GM18520 (cell line): Measurements from ENCODE around the gene ANTXR1.
"Not testable (repeated sequence)": the region's sequence is repeated elsewhere in the genome, so short reads cannot be mapped to it uniquely, and the experiment has no call there.

Experiments used
- ATAC-seq: cut with Tn5 transposase; IDR thresholded peaks from one replicate; pipeline ENCODE4 v1.9.1; 2021; ENCODE audit not compliant: unreplicated experiment

ANTXR1 gene

DNA sequence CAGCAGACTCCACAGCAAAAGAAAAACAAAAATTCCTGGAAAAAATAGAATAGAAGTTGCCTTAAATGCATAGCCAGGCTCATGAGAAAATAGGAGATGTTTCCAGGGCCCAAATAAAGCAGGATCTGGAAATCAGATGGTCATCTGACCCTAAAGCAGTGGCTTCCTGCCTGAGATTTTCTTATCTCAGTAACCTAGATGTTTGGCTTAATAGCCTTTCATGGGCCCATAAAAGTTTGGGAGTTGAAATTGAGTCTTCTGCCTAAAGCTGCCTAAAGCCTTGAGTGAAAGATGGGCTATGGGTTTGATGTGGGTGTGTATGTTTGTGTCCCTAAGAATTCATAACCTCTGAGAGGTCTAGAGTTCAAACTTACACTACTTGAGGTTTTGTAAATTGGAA, 149.1 kb downstream of the ANTXR1 start:
- no peak for ATAC-seq

DNA sequence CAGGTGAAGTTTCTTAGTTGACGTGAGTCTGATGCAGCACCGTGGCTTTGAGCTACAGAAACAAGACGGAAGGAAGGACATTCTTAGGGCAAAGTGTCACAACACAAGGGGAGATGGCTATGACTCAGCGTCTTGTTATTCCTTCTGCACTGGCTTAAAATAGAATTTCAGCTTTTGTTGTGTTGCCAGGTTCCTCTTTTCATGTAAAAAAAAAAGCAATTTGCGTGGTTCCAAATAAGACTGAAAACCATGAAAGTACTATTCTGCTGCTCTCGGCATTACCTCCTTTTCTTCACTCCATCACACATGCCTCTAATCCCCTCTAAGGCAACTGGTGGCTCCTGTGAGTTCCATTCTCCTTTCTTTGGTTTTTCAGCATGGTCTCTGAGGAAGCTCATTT, 150.1 kb downstream of the ANTXR1 start:
- no peak for ATAC-seq

DNA sequence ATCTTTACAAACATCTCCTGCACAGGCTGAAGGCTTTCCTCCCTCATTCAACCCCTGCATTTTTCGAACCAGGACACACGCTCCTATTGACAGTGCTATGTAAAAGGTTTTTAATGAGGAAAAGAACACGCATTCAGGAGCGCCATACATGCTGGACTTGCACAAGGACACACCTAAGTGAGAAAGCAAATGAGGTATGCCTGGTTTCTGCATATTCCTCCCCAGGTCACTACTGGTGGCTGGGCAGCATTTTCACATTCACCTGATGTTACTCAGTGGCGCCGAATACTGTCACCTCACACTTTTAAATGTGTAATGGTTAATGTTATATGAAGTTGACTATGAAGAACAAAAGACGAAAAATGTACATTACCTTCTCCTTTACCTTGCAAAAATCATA, 150.6 kb downstream of the ANTXR1 start:
- ATAC-seq = no peak

DNA sequence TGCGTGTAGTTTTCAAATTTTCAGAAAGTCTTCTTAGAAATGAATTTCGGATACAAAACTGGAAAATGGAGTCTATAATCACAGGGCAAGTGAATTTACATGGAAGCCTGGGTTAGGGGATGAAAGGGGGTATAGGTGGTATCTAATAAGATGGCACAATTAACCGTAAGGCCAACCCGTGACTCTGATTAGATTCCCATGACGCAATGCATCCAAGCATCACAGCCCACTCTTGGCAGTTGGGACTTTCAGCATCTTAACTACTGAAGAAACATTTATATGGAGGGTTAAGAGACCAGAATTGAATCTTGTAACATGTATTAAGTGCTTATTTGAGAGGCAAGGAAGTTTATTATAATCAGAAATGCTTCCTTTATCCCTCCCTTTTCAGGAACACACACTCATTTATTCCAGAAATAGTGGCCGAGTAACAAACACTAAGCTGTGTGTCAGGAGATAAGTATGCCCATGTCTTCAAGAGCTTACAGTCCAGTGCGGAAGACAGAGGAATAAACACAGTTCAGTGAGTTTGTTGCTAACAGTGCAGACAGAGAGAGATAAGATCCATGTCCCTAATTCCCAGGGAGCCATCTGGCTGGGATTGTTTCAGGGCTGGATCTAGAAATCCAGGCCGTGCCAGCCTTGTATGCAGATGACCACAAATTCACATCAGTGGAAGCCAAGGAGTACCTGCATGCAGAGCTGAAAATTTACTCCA, 151.2 kb downstream of the ANTXR1 start:
- ATAC-seq = no peak

DNA sequence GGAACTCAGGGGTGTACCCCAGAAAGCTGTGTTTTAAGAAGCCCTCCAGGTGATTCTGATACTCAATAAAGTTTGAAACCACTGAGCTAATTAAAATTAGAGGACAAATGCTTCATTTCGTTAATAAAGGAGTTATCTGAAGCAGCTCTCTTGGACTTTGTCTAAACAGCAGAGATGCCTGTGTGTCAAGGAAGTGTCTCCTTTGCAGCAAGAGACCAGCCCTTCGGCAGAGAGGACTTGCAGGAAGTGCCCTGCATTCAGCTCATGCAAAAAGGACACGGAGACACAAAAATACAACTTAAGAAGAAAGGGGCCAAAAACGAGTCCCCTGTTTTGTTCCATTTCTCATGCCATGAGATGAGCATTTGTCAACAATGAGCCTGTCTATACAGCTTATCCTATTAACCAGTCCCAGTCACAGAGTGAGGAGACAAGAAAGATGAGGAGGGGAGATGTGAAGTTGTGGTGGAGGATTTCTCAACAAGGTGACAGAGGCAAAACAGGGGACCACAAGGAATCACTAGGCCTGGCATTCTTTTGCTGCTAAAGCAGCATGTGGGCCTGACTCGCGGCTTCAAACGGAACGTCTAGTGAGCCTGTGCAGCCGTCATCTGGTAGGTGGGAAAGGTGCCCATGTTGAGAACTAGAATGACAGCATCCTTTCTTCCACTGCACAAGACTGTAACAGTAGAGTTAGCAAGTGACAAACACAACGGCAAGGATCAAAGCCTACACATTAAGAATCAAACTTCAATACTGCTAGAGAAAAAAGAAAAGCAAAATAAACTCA, 152.3 kb downstream of the ANTXR1 start:
- no peak for ATAC-seq

DNA sequence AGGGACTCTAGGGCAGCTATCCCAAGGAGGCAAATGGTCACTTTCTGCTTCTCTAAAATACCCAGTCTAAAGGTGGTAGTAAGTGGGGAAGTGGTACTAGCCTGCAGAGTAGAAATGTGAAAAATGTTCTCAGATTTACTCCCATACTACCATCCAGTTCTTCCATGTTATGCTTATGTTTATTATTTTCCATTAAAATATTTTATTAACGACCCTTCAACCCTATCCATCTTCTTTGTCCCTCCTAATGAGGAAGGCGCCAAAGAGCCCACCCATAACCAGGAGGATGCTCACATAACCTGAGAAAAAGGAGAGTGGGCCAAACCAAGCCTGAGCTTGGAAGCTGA, 153.5 kb downstream of the ANTXR1 start:
- no peak for ATAC-seq

DNA sequence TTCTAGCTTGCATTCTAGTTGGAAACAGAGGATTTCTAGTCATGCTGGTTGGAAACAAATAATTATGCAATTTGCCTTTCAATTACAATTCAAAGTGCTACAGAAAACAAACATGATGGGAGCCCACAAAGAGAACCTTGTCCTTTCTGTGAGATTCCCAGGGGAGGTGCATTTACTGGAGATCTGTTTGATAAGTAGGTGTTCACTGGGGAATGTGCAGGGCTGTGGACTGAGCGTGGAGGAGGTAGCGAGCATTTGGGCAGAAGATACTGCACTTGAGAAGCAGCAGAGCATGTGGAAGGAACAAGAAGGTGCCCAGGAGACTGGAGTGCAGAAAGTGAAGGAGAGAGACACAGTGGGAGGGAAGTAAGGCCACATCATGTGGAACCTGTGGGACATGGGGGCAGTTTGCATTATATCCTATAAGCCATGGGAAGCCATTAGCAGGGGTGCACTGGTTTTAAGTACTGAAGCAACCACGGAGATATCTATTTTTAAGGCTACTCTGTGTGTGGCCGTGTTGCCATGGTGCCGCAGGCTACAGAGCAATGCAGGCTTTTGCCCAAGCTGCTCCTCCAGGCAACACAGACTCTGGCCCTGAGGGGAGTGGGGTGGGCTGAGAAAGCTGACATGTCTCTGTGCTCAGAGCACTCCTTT, 154.0 kb downstream of the ANTXR1 start:
- ATAC-seq = no peak

DNA sequence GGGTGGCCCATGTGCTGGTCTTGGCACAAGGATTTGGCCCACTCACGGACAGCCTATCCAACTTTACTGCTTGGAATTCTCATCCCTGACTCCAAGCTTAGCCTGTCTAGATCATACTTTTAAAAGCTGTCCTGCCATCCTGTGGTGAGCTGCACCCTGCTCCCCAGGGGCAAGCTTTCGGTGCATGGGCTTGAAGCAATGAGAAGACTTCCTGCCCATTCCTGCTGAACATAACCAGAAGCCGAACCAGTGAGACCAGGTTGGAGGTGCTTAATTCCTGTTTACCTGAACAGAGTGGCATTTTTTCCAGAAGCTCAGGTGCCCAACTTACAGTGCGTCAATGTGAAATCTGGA, 154.5 kb downstream of the ANTXR1 start:
- ATAC-seq = no peak

DNA sequence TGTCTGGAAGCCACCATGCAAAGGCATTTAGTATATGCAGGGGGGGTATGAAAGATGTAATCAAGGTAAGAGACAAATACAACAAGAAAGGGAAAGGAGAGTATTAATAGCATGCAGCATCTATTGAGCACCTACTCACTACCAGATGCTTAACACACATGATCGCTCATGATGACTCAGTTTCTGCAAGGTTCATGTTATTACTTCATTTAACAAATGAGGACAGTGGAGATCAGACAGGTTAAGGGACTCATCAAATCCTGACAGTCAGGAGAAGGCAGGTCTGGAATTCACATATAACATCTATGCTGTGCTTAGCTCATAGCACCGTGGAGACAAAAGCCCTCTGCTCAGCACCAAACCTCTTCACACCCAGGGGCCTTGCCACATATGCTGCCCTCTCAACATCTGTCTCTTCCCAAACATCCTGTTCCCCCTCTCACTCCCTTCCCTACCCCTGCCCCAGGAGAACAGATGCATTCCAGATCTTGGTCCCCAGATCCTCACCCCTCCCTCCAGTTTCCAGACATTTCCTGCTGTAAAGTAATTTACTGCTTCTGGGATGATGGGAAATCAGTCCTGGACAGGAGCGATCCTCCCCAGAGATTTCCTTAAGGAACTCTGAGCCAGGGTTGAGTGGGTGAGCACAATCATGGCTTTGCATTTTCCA, 155.3 kb downstream of the ANTXR1 start:
- ATAC-seq = no peak

DNA sequence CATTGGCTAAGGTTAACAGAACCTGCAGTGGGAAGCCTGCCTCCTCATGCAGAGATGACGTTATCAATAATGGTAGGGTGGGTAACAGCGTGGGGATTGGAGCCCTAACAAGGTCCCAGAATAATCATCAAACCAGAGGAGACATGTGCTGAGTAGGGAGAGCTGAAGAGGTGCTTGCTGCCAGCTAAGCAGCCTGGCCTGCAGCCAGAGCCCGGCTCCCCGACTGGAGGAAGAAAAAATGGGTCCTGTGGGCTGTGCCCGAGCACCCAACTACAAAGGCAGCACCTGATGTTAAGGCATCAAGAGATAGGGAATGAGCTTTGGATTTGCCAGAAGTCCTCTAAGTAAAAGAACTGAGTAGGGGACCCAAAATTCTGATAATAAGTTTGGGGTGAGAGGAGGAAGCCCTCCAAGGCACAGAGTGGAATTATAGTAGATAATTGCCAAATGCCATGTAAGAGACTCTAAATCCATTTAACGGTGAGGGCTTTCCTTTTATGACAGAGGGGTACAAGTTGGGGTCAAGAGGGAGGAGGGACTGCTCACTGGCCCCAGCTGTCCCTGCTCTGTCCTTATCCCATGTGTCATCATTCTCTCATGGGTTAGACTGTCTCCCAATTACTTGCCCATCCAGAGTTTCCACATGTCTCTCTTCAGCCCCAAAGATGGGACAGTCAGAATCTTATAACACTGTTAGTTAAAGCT, 156.1 kb downstream of the ANTXR1 start:
- no peak for ATAC-seq

DNA sequence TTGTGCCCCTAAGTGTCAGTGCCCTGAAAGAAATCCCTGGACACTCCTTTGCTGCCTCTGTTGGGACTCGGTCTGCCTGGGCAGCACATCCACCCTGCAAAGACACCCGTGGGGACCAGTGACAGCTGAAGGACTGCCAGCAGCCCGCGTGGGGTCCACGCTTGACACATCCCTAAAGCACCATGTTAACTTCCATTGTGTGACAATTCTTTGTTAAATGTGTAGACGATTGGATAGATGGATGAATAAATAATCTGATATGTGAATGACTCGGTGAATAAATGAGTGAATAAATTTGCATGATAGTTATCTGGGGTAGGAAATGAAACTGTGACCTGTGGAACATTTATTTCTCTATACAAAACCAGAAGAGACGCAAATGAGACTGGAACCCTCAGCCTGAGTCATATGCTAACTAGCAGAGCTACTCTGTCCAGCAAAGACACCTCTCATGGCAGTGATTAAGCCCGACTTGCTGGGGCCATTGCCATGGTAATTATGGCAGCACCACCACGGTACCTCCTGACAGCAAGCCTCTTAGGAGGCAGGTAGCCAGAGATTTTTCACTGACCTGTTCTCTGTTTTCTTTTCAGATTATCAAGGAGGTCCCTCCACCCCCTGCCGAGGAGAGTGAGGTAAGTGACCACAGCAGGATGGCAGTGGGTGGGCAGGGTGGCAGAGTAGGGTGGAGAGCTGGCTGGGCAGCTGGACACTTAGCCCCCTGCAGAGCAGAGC, 156.8 kb downstream of the ANTXR1 start:
- no peak for ATAC-seq

DNA sequence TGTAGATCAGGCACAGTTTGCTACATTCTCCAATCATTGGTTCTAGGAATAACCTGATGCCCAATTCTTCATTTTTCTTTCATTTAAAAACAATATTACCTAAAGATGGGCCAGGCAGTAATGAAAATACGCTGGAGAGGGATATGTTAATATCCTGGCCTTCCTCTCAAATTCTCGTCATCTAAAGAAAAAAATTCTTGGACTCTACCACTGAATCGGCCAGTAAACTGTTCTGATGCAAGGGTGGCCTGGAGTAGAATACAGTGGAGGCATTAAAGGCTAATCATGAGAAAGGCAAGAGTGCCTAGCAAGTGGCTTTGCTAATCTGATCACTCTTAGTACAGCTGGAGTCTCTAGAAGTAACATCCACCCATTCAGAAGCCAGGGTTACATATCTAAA, 157.7 kb downstream of the ANTXR1 start:
- ATAC-seq = no peak

DNA sequence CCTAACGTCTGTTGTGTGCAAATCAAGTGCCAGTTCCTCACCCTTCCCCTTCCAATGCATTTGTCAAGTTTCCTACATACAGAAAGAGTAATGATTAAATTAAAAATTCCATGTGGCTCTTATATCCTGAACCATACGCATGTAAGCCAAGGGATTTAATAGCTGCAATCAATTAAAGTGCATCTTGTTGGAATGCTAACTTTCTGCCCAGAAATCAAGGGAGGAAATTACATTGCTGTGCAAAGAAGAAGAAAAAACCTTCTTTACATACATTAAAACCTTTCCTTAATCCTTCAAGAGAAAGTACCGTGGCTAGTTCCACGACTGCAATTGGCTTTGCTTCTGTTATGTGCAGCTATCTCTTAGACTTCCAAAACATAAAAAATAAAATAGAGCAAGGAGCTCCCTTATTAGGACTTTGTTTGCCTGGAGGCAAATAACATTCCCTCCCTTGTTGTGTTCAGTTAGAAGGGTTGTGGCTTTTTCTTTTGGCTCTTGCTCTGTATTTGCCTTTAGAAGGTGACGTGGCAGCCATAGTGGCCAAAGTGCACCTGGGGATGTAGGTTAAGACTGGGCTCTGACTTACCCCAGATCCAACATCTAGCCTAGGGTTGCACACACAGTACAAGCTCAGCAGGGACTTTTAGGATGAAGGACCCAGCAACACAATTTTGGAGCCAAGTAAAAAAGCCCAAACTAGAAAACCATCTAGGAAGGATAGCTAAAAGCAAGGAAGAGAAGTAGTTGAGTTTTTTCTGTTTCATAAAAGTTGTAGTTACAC, 158.3 kb downstream of the ANTXR1 start:
- no peak for ATAC-seq

DNA sequence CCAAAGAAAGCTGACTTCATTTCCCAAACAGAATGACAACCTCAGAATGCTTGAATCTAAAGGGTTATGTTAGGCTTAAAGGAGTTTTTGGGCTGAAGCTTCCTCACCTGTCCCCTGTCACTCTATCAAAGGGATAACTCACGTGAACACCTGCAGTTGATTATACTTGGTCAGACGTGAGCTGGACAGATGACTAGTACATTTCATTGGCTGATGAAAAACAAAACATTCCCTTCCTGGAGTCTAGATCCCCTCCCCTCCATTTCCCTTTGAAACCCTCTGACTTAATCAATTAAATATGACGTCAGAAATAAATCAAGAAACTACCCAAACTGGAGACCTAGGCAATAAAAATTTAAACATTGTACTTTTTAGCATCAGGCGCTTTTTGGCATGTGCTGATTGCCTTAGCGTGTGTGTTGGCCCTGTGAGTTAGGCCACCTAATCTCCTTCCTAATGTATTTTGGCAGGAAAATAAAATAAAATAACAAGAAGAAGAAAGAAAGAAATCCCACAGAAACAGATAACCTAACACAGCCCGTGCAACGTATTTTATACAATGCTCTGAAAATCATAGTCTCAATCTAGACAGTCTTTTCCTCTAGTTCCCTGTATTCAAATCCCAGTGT, 159.0 kb downstream of the ANTXR1 start:
- no peak for ATAC-seq

DNA sequence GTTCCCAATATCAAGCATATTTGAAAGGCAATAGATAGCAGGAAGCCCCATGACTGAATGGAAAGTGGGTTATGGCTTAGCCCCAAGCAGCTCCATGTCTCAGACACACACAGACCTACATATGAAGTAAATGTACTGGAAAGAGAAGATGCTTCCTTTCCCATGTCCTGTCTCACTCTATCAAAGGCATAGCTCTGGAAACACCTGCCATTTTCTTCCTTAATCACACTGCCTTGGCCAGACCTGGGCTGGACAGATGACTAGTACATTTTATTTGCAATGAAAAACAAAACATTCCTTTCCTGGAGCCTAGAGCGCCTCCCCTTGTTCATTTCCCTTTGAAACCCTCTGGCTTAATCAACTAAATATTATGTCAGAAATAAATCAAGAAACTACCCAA, 160.7 kb downstream of the ANTXR1 start:
- no peak for ATAC-seq

DNA sequence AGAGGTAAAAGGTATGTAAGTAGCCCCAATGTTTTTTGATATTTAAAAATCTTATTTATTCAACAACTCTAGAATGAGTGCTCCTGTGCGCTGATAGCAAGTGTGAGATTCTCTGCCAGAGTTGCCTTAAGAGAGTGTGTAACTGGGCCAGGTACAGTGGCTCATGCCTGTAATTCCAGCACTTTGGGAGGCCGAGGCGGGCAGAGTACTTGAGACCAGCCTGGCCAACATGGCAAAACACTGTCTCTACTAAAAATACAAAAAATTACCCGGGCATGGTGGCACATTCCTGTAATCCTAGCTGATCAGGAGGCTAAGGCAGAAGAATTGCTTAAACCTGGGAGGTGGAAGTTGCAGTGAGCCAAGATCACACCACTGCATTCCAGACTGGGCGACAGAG, 161.2 kb downstream of the ANTXR1 start:
- ATAC-seq = not testable (repeated sequence)

DNA sequence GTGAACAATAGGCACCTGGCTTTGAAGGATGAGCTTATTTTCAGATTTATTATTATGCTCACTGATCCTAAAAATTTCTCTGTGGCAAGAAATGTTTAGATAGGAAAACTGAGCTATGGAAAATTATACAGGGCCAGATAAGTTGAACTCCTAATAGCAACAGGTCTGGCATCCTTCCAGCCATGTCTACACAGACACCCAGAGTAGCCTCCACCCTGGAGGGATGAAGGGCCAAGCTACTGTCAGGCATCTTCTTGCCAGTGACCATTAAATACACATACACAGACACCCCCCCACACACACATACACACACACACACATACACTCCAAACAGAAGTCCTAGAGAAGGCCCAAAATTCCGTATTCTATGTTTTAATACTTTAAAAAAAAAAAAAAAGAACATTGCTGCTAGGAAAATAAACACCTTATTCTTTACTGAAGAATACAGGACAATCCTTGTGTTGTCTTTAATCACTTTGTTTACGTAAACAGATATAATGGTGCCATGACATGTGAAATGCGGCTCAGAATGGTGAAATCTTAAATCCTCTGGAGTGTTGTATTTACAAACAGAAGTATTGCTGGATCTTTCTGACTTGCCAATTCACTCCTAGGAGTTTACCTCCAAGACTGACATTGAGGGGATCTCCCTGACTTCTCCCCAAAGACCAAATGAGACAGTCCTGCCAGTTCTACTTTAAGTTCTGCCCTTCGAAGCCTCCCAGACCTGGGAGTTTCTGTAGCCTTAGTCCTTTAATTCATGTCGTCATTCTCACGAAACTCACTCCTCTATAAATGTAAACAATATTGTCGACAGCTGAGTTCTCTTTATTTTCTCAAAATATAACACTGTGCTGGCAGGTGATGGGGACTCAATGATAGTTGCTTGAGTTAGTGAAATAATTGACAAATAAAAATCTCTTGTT, 163.1 kb downstream of the ANTXR1 start:
- no peak for ATAC-seq
